GM23248 (cell line): ENCODE results near the gene ATP10A.

Experiments used
- EZH2 ChIP-seq: fragments of 200-600 bp; sonication (generic); IDR thresholded peaks from 2 replicates; pipeline ENCODE4 v1.6.1; 2018; ENCODE audit warnings: antibody characterized with exemption, mild to moderate bottlenecking; ENCODE audit not compliant: insufficient read depth, poor library complexity, severe bottlenecking
- EZH2phosphoT487 ChIP-seq: fragments of 200-600 bp; sonication (generic); IDR thresholded peaks from 2 replicates; pipeline ENCODE4 v1.6.1; 2018; ENCODE audit warnings: antibody characterized with exemption, moderate library complexity, mild to moderate bottlenecking, low read depth; ENCODE audit not compliant: insufficient read depth

DNA sequence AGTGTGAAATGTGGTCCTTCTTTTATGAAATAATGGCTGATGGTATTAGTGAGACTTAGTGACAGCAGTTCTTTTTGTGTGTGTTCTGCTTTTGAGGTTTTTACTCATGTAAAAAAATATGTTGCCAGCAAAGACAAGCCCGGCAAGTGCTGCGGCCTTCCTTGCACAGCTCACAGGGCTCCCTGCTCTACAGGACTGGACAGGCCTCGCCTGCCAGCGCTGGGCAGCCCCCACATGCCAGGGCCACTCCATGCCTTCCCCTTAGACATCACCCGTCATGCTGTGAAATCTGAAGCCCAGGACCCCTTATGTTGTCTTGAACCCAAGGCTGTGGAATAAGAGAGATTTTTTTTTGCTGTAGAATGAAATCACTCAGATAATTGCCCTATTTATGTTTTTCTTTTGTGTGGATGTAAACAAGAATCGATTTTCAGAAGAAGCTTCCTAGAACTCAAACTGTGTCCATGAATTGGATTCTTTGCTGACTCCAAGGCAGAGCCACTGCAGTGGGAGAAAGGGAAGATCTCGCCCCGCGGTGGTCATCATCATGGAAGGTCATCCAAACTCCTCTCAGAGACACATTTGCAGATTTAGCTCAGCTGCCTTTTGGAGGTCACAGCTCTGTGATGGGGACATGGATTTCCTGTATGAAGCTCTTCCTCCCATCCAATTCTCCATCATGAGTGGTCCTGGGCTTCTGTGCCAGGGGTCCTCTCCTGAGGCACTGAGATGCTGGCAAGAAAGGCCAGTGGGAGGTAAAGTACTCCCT is 150.8 kb downstream of the ATP10A start:
- TF ChIP-seq EZH2 (no peak), EZH2phosphoT487 (no peak)
